DLD1 (cell line): Measurements from ENCODE around the gene DCXR.

Source experiments
- in situ Hi-C: cut with HindIII; loops from 2 replicates; pipeline ENCODE4 v1.10.0; 2017; ENCODE audit warnings: low sequenced_read_pairs

DCXR gene

DNA sequence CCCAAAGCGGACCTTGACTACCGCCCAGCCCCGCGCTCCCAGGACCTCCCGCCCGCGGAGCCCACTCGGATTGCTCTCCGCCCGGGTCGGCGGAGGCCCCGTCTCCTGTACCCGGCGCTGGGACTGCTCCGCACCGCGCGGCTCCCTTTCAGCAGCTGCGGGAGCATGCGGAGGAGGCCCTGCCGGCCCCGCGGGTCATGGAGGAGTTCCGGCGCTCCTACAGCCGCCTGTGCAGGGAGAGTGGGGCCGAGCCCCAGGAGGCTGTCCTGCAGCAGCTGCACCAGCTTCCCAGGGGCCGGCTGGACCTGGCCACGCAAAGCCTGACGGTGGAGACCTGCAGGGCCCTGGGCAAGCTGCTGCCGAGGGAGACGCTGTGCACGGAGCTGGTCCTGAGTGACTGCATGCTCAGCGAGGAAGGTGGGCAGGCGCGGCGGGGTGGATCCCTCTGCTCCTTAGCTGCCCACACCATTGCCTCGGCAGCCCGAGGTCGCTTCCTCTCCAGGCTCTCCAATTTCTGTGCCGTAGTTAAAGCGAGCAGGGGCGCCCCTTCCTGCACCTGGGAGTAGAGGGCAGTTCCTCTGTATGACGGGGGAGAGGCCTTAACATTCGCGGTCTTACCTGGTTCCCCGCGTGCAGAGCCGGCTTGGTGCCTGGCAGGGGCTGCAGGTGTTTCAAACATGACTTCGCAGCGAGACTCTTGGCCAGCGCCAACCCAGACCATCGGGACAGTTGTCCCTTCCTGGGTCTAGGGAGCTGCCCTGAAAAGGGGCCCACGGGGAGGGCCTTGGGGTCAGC lies 13.9 kb downstream of the DCXR start:
- in situ Hi-C loops = no loop called here

DNA sequence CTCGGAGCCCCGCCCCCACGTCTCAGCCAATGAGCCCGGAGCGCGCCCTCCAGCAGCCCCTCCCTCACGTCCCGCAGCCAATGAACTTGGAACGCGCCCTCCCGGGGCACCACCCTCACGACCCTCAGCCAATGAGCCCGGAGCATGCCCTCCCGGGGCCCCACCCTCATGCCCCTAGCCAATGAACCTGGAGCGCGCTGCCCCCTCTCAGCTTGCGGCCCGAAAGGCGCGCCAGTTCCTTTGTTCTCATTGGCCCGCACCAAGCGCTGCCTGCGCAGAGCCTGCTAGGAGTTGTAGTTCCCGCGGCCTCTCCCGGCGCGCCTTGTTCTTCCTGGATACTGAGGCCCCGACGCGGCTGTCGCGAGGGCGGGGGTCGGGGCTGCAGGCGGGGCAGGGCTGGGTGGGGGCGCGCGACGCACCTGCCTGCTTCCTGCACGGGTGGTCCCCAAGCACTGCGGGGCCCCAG lies 14.5 kb downstream of the DCXR start, which contains the start of gene LRRC45:
Gene LRRC45 (plus strand): TSS at position 325 of the 466 bp plus-strand sequence. CDS start 339 bp downstream, outside the sequence.
- in situ Hi-C loops = no loop called here

GRCh38 chr17:82022310-82022980 lies 15.1 kb downstream of the DCXR start, which contains the start of gene CENPX:
TSS of gene CENPX (minus strand) at chr17:82022878. CDS start at chr17:82022861, 17 bp downstream.
- in situ Hi-C loops = no loop called here

DNA sequence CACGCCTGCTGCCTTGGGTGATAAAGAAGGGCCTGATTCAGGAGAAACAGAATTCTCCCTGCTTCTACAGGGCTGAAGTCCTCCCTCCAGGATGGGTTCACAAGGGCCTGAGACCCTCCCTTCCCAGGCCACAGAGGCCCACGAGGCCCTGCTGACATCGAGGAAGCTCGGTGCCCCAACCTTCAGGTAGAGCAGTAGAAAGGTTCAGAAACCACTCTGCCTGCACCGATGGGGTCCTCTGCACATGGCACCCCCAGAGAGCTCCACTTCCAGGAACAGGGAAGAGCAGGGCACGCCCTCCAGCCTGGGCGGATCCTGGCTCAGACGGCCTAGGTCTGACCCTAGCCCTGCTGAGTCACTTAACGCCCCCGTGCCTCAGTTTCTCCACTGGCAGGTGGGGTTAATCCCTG lies 15.6 kb downstream of the DCXR start:
- in situ Hi-C loops = no loop called here

- in situ Hi-C loops = no loop called here
Measured at GRCh38 chr17:82021107-82021899, 16.2 kb downstream of the DCXR start.

- in situ Hi-C loops = no loop called here
Measured at GRCh38 chr17:82020572-82021106, 16.9 kb downstream of the DCXR start.

- in situ Hi-C loops = no loop called here
Measured at GRCh38 chr17:82019690-82020571, 17.6 kb downstream of the DCXR start.

- in situ Hi-C loops = no loop called here
Measured at GRCh38 chr17:82018989-82019689, 18.4 kb downstream of the DCXR start.

GRCh38 chr17:82018152-82018988 lies 19.1 kb downstream of the DCXR start:
- in situ Hi-C loops = no loop called here

- in situ Hi-C loops = no loop called here
Measured at GRCh38 chr17:82017612-82018151, 19.8 kb downstream of the DCXR start.

DNA sequence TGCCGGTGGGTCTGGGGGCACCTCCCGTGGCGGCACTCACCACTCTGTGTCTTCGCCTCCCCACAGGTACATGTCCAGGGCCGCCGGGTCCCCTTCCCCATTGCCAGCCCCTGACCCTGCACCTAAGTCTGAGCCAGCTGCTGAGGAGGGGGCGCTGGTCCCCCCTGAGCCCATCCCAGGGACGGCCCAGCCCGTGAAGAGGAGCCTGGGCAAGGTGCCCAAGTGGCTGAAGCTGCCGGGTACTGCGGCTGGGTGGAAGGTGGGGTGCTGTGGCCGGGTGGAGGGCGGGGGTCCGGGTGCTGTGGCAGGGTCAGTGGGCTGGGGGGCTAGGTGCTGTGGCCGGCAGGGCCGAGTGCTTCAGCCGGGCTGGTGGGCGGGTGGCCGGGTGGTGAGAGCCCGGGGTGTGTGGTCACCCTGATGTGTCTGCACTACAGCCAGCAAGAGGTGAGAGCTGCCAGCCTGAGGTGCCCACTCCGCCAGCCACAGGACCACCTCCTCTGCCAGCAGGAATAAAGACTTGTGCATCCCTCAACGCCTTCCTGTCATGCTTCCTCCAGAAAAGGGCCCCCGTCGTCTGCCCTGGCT lies 20.5 kb downstream of the DCXR start:
- in situ Hi-C loops = no loop called here

GRCh38 chr17:82016061-82016874 lies 21.2 kb downstream of the DCXR start:
- in situ Hi-C loops = no loop called here

- in situ Hi-C loops = no loop called here
Measured at GRCh38 chr17:82015311-82015971, 22.1 kb downstream of the DCXR start.

DNA sequence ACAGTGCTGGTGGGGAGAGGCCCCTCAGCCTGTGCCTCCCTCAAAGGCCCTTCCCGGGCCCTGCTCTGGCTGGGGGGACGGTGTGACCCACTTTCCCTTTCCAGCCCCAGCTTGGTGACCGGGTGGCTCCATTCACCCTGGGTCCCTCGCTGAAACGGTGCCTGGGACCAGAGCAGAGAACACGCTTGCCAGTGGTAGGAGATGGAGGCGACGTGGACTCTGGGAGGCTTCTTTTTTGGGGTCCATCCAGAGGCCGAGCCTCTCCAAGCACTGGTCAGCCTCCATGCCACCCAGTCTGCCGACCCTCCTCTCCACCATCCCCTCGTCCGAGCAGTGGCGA lies 22.6 kb downstream of the DCXR start:
- in situ Hi-C loops = no loop called here

- in situ Hi-C loops = no loop called here
Measured at GRCh38 chr17:82014432-82014831, 23.1 kb downstream of the DCXR start.

GRCh38 chr17:82013772-82014321 lies 23.6 kb downstream of the DCXR start:
- in situ Hi-C loops = no loop called here
